DMS153 treated with DMSO at 0.1 percent for 48 hours (cell line): Measurements from ENCODE around the gene TTC23.
"Not testable (repeated sequence)": the region's sequence is repeated elsewhere in the genome, so short reads cannot be mapped to it uniquely, and the experiment has no call there.

Source experiments
- DNase-seq: peaks from one replicate; lab custom pipeline; 2025; ENCODE audit not compliant: unreplicated experiment; lab: John Stamatoyannopoulos, UW

Gene TTC23

GRCh38 chr15:99201408-99202175 lies 47.8 kb downstream of the TTC23 start:
- no peak for DNase-seq

- DNase-seq = no peak
These were observed 51.5 kb downstream of the TTC23 start for GRCh38 chr15:99197856-99198255.

- DNase-seq = not testable (repeated sequence)
These were observed 57.2 kb downstream of the TTC23 start for GRCh38 chr15:99192181-99192580.

GRCh38 chr15:99187936-99188335 lies 61.4 kb downstream of the TTC23 start:
- no peak for DNase-seq

- no peak for DNase-seq
These were observed 63.8 kb downstream of the TTC23 start for GRCh38 chr15:99185414-99186130.

GRCh38 chr15:99182791-99183190 lies 66.6 kb downstream of the TTC23 start:
- no peak for DNase-seq

GRCh38 chr15:99181545-99181971 lies 67.8 kb downstream of the TTC23 start:
- DNase-seq = no peak

- DNase-seq = no peak
These were observed 68.4 kb downstream of the TTC23 start for GRCh38 chr15:99180964-99181306.

- DNase-seq = no peak
These were observed 69.1 kb downstream of the TTC23 start for GRCh38 chr15:99180086-99180963.

- no peak for DNase-seq
These were observed 71.7 kb downstream of the TTC23 start for GRCh38 chr15:99177679-99178078.

GRCh38 chr15:99176757-99177156 lies 72.6 kb downstream of the TTC23 start:
- DNase-seq = no peak

GRCh38 chr15:99174567-99175395 lies 74.6 kb downstream of the TTC23 start:
- DNase-seq = no peak

GRCh38 chr15:99172989-99173388 lies 76.4 kb downstream of the TTC23 start:
- DNase-seq = no peak

- DNase-seq = no peak
These were observed 77.2 kb downstream of the TTC23 start for GRCh38 chr15:99172171-99172570.

GRCh38 chr15:99170476-99171065 lies 78.8 kb downstream of the TTC23 start:
- no peak for DNase-seq

GRCh38 chr15:99169769-99170311 lies 79.5 kb downstream of the TTC23 start:
- DNase-seq = no peak

- DNase-seq = no peak
These were observed 80.5 kb downstream of the TTC23 start for GRCh38 chr15:99168601-99169580.

- DNase-seq = no peak
These were observed 81.7 kb downstream of the TTC23 start for GRCh38 chr15:99167640-99168039.

GRCh38 chr15:99167201-99167600 lies 82.2 kb downstream of the TTC23 start:
- no peak for DNase-seq
